ENCODE results near the gene FFAR4.

FFAR4 gene

GRCh38 chr10:93601146-93601773 lies 34.8 kb downstream of the FFAR4 start, which contains the start of gene RBP4:
RBP4 (minus strand) TSS chr10:93601235; CDS start chr10:93601028, 207 bp downstream.
- no peak for DNase-seq

- no peak for DNase-seq
Measured at GRCh38 chr10:93601774-93602162, 35.3 kb downstream of the FFAR4 start.

- DNase-seq: no peak
Measured at GRCh38 chr10:93603023-93603422, 36.6 kb downstream of the FFAR4 start.

GRCh38 chr10:93604146-93604545 lies 37.7 kb downstream of the FFAR4 start:
- no peak for DNase-seq

GRCh38 chr10:93608421-93608820 lies 42.0 kb downstream of the FFAR4 start:
- no peak for DNase-seq

- no peak for DNase-seq
Measured at GRCh38 chr10:93612311-93612710, 45.8 kb downstream of the FFAR4 start, which contains the start of gene PDE6C. PDE6C (plus strand) TSS chr10:93612537; CDS start chr10:93612726, 189 bp downstream.

- DNase-seq: no peak
Measured at GRCh38 chr10:93613126-93613525, 46.7 kb downstream of the FFAR4 start.

GRCh38 chr10:93614101-93614825 lies 47.8 kb downstream of the FFAR4 start:
- no peak for DNase-seq

- DNase-seq: no peak
Measured at GRCh38 chr10:93615576-93616235, 49.2 kb downstream of the FFAR4 start.

GRCh38 chr10:93620925-93621324 lies 54.5 kb downstream of the FFAR4 start:
- no peak for DNase-seq

GRCh38 chr10:93622942-93623341 lies 56.5 kb downstream of the FFAR4 start:
- DNase-seq: no peak

GRCh38 chr10:93628858-93629257 lies 62.4 kb downstream of the FFAR4 start:
- no peak for DNase-seq

- DNase-seq: no peak
Measured at GRCh38 chr10:93629647-93630305, 63.3 kb downstream of the FFAR4 start.

GRCh38 chr10:93630625-93631557 lies 64.4 kb downstream of the FFAR4 start:
- DNase-seq: peak; percentile 11

Data from NCI-H2227 treated with DMSO at 0.1 percent for 48 hours (cell line).